ENCODE results near the gene NTSR1.
A peak's percentile ranks its signal among the peaks of the same experiment; 100 is the strongest.

Gene NTSR1

DNA sequence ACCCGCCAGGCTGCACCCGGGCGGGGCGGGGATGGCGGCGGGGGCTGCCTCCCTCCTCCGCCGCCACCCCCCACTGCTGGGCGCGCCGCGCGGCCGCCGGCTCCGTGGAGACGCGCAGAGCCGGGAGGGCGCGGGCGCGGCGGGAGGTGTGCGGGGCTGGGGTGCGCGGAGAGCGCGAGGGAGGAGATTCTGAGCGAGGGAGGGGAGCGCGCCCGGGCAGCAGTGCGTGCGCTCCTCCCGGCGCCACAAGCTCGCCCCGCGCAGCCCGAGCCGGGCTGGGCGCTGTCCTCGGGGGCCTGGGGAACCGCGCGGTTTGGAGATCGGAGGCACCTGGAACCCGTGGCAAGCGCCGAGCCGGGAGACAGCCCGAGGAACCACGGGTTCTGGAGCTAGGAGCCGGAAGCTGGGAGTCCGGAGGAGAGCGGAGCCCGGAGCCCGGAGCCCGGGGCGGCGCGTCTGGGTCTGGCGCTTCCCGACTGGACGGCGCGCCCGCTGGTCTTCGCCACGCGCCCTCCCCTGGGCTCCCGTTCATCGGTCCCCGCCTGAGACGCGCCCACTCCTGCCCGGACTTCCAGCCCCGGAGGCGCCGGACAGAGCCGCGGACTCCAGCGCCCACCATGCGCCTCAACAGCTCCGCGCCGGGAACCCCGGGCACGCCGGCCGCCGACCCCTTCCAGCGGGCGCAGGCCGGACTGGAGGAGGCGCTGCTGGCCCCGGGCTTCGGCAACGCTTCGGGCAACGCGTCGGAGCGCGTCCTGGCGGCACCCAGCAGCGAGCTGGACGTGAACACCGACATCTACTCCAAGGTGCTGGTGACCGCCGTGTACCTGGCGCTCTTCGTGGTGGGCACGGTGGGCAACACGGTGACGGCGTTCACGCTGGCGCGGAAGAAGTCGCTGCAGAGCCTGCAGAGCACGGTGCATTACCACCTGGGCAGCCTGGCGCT is at the start of gene NTSR1:
Gene NTSR1 (plus strand): TSS at position 246 of the 946 bp plus-strand sequence. CDS start 372 bp downstream, at position 618.
- H3K27ac ChIP-seq: no peak within 1 kb of the TSS
- no peak for DNase-seq (ENCODE audit: low read depth, low spot score)

GRCh38 chr20:62659488-62660239 is 49.0 kb upstream of the NTSR1 start:
- no peak for DNase-seq (ENCODE audit: low read depth, low spot score)
- no peak overlapping the region for H3K27ac ChIP-seq

DNA sequence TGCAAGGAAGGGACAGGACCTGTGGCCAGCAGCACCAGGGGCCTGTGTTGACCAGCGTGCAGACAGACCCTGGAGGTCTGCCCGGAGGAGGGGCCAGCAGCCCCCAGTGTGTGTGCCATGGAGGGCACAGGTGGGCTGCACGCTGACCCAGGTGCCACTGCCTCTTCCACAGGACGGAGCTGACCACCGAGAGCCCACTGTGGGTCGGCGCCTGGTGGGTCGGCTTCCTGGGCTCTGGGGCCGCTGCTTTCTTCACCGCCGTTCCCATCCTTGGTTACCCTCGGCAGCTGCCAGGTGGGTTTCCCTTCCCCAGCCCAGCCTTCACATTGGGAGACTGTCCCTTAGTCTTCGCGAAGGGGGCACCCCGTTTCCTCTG is 48.4 kb upstream of the NTSR1 start:
- no peak for DNase-seq (ENCODE audit: low read depth, low spot score)
- no peak overlapping the region for H3K27ac ChIP-seq

DNA sequence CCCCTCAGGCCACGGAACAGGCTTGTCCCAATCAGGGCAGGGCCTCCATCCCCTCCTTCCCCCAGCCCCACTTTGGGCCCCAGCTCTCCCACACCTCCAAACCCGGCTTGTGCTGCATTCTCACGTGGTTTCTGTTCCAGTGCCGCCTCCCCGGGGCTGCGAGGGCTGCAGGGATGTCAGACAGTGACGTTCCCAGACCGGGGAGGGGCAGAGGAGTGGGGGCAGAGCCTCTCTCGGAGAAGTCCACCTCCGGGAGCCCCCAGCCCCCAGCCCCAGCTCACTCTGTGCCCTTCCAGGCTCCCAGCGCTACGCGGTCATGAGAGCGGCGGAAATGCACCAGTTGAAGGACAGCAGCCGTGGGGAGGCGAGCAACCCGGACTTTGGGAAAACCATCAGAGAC is 47.9 kb upstream of the NTSR1 start:
- DNase-seq (ENCODE audit: low read depth, low spot score): no peak
- H3K27ac ChIP-seq: no peak overlapping the region

DNA sequence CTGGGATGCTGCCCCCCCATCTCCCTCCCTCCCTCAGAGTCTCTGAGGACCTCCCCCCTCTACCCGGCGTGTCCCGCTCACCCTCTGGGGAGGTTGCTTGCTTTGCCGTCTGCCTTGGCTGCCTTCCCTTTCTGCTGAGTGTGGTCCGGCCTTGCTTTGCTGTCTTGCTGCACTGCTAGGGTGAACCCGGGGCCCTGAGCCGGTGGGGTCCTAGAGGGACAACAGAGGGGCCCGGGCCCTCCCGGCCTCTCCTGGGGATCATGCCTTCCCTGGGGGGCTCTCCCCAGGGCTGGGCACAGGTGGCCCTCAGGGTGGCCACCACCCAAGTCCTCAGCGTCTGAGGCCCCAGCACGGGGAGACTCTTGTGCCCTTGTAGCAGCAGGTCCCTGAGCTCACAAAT is 47.0 kb upstream of the NTSR1 start:
- H3K27ac ChIP-seq: no peak overlapping the region

GRCh38 chr20:62662422-62662821 is 46.2 kb upstream of the NTSR1 start:
- H3K27ac ChIP-seq: peak overlapping the region; percentile 35
- DNase-seq (ENCODE audit: low read depth, low spot score): peak; percentile 48

More for the DNA sequence above, 47.0 kb upstream of the NTSR1 start:
- no peak for DNase-seq (ENCODE audit: low read depth, low spot score)

- no peak overlapping the region for H3K27ac ChIP-seq
- no peak for DNase-seq (ENCODE audit: low read depth, low spot score)
Observed at GRCh38 chr20:62663145-62664018, 45.3 kb upstream of the NTSR1 start.

GRCh38 chr20:62664019-62664971 is 44.3 kb upstream of the NTSR1 start:
- DNase-seq (ENCODE audit: low read depth, low spot score): no peak
- H3K27ac ChIP-seq: no peak overlapping the region

GRCh38 chr20:62665153-62665754 is 43.4 kb upstream of the NTSR1 start:
- no peak for DNase-seq (ENCODE audit: low read depth, low spot score)
- H3K27ac ChIP-seq: no peak overlapping the region

- DNase-seq (ENCODE audit: low read depth, low spot score): no peak
- H3K27ac ChIP-seq: no peak overlapping the region
Observed at GRCh38 chr20:62665826-62666735, 42.6 kb upstream of the NTSR1 start.

GRCh38 chr20:62666736-62667529 is 41.7 kb upstream of the NTSR1 start:
- H3K27ac ChIP-seq: no peak overlapping the region
- DNase-seq (ENCODE audit: low read depth, low spot score): peak; percentile 29

DNA sequence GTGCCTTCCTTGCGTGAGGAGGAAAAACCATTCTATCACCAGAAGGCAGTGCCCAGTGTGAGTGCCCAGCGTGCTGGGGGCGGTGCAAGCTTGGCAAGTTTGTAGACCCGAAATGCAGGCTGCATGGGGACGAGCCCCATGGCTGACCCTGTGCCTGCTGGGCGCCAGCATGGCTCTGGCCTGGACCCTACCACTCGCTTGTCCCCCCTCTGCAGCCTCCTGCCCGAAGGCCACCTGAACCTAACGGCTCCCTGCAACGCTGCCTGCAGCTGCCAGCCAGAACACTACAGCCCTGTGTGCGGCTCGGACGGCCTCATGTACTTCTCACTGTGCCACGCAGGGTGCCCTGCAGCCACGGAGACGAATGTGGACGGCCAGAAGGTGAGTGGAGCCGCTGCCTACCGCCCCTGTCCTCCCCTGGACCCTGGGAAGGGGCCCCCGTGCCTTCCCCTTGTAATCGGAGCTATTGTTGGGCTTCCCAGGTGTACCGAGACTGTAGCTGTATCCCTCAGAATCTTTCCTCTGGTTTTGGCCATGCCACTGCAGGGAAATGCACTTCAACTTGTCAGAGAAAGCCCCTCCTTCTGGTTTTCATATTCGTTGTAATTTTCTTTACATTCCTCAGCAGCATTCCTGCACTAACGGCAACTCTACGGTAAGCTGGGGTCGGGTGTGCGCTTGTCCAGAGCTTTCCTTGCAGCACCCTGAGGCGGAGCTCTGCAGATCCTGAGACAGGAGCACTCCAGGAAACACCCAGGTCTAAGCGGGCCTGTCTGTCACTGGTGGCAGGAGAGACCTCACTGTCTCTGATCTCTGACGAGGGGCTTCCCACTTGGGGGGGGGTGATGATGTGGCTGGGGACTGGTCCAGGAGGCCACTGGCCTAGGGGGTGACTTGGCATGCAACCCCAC is 40.9 kb upstream of the NTSR1 start:
- DNase-seq (ENCODE audit: low read depth, low spot score): no peak
- H3K27ac ChIP-seq: no peak overlapping the region

GRCh38 chr20:62668441-62669027 is 40.1 kb upstream of the NTSR1 start:
- H3K27ac ChIP-seq: no peak overlapping the region
- no peak for DNase-seq (ENCODE audit: low read depth, low spot score)

GRCh38 chr20:62669249-62669648 is 39.4 kb upstream of the NTSR1 start:
- no peak for DNase-seq (ENCODE audit: low read depth, low spot score)
- no peak overlapping the region for H3K27ac ChIP-seq

- no peak overlapping the region for H3K27ac ChIP-seq
- no peak for DNase-seq (ENCODE audit: low read depth, low spot score)
Observed at GRCh38 chr20:62670156-62670555, 38.5 kb upstream of the NTSR1 start.

GRCh38 chr20:62670998-62671397 is 37.6 kb upstream of the NTSR1 start:
- no peak overlapping the region for H3K27ac ChIP-seq
- DNase-seq (ENCODE audit: low read depth, low spot score): no peak

All from epithelial cell of prostate (primary cell).